Measurements from ENCODE around the gene NDUFS6.
A peak's percentile ranks its signal among the peaks of the same experiment; 100 is the strongest.

Gene NDUFS6

GRCh38 chr5:1782385-1783215 is 18.6 kb upstream of the NDUFS6 start:
- in situ Hi-C loops (cut with MboI; ENCODE audit: low pct_unique_long_range_greater_than_20kb, low sequenced_read_pairs, unreplicated experiment), result no loop called here
- DNase-seq (ENCODE audit: low spot score), result no peak
- no peak for TF ChIP-seq CTCF (IDR thresholded peaks at IDR 0.05; ENCODE audit: extremely low read depth, insufficient read depth, missing control alignments)

GRCh38 chr5:1783216-1783554 is 18.0 kb upstream of the NDUFS6 start:
- TF ChIP-seq CTCF (IDR thresholded peaks at IDR 0.05; ENCODE audit: extremely low read depth, insufficient read depth, missing control alignments), result no peak
- DNase-seq (ENCODE audit: low spot score), result peak; percentile 77
- in situ Hi-C loops (cut with MboI; ENCODE audit: low pct_unique_long_range_greater_than_20kb, low sequenced_read_pairs, unreplicated experiment), result no loop called here

GRCh38 chr5:1784197-1785050 is 16.8 kb upstream of the NDUFS6 start:
- in situ Hi-C loops (cut with MboI; ENCODE audit: low pct_unique_long_range_greater_than_20kb, low sequenced_read_pairs, unreplicated experiment), result no loop called here

GRCh38 chr5:1785062-1785461 is 16.1 kb upstream of the NDUFS6 start:
- no peak for TF ChIP-seq CTCF (IDR thresholded peaks at IDR 0.05; ENCODE audit: extremely low read depth, insufficient read depth, missing control alignments)
- no peak for DNase-seq (ENCODE audit: low spot score)

More at GRCh38 chr5:1784197-1785050, 16.8 kb upstream of the NDUFS6 start:
- DNase-seq (ENCODE audit: low spot score), result no peak
- TF ChIP-seq CTCF (IDR thresholded peaks at IDR 0.05; ENCODE audit: extremely low read depth, insufficient read depth, missing control alignments), result no peak

GRCh38 chr5:1785984-1786383 is 15.2 kb upstream of the NDUFS6 start:
- no peak for DNase-seq (ENCODE audit: low spot score)
- in situ Hi-C loops (cut with MboI; ENCODE audit: low pct_unique_long_range_greater_than_20kb, low sequenced_read_pairs, unreplicated experiment), result no loop called here
- no peak for TF ChIP-seq CTCF (IDR thresholded peaks at IDR 0.05; ENCODE audit: extremely low read depth, insufficient read depth, missing control alignments)

More at GRCh38 chr5:1785062-1785461, 16.1 kb upstream of the NDUFS6 start:
- in situ Hi-C loops (cut with MboI; ENCODE audit: low pct_unique_long_range_greater_than_20kb, low sequenced_read_pairs, unreplicated experiment), result no loop called here

GRCh38 chr5:1786621-1787471 is 14.4 kb upstream of the NDUFS6 start:
- no peak for TF ChIP-seq CTCF (IDR thresholded peaks at IDR 0.05; ENCODE audit: extremely low read depth, insufficient read depth, missing control alignments)
- in situ Hi-C loops (cut with MboI; ENCODE audit: low pct_unique_long_range_greater_than_20kb, low sequenced_read_pairs, unreplicated experiment), result no loop called here
- DNase-seq (ENCODE audit: low spot score), result no peak
